ENCODE results near the gene SRP9.
A peak's percentile ranks its signal among the peaks of the same experiment; 100 is the strongest.

Gene SRP9

DNA sequence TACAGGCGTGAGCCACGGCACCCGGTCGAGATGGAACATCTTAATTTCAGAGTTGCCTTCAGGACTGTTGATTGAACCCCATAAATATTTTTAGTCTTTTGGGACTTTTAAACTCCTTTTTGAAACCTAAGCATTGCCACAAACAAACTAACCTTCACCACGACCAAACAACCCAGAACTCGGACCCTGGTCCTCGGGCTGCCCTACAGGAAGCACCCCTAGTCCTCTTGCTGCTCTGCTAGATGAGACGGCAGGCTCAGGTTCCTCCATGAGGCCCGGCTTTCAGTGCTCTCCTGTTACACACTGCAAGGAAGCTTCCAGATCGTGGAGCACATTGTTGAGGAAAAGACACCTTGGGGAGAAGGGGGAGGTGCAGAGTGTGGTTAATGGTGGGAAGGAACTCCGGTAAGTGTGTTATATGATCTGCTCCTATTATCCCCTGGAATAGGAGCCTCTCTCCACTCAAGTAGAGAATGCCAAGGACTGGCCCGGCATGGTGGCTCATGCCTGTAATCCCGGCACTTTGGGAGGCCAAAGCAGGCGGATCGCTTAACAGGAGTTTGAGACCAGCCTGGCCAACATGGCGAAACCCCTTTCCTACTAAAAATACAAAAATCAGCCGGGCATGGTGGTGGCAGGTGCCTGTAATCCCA lies 38.0 kb downstream of the SRP9 start:
- no peak overlapping the region for H4K91ac ChIP-seq (ENCODE audit: low read length)
- H2AK5ac ChIP-seq (ENCODE audit: low read length, severe bottlenecking), result peak overlapping the region; percentile 6
- no peak overlapping the region for H2BK15ac ChIP-seq (ENCODE audit: low read depth, poor library complexity, severe bottlenecking)
- no peak for DNase-seq
- H3K27ac ChIP-seq (ENCODE audit: low read length, poor library complexity, severe bottlenecking), result no peak overlapping the region
- WGBS, result 95% methylated on average over 16 of the region's 17 CpGs
- H3K4ac ChIP-seq (ENCODE audit: low read depth in 1 of 2, low read length in 2 of 2), result peak overlapping the region in 1 of 2 experiments; percentile 44
- peaks cover 34% of the 10 kb centered on the region for H3K79me1 ChIP-seq (replicated peaks; ENCODE audit: low read length, poor library complexity, severe bottlenecking)
- no peak overlapping the region for H3K23ac ChIP-seq (ENCODE audit: low read length in 2 of 2)
- H3K4me1 ChIP-seq (ENCODE audit: control insufficient read depth, insufficient read depth, low read depth, low read length), result peaks cover 35% of the 10 kb centered on the region
- H3K14ac ChIP-seq (ENCODE audit: low read length in 2 of 2), result no peak overlapping the region
- H3K4me2 ChIP-seq (ENCODE audit: low read length, poor library complexity, severe bottlenecking), result no peak overlapping the region
- H2BK12ac ChIP-seq (ENCODE audit: low read length in 2 of 2), result peak overlapping the region in 1 of 2 experiments; percentile 49
- H3K9me3 ChIP-seq (ENCODE audit: control insufficient read depth, low read length), result no peaks in the 10 kb centered on the region
- H3K9ac ChIP-seq (ENCODE audit: low read length), result no peak overlapping the region
- H3K18ac ChIP-seq (ENCODE audit: low read depth in 1 of 2, low read length in 2 of 2), result peak overlapping the region in 1 of 2 experiments; percentile 49
- no peak overlapping the region for H2AFZ ChIP-seq (ENCODE audit: low read depth, low read length)
- H3K27me3 ChIP-seq (ENCODE audit: control insufficient read depth in 1 of 2, insufficient read depth in 1 of 2, low read length in 2 of 2), result no peaks in the 10 kb centered on the region
- H3K36me3 ChIP-seq (ENCODE audit: control insufficient read depth in 1 of 2, insufficient read depth in 2 of 2, low read depth in 1 of 2, low read length in 2 of 2), result peaks cover 4 to 11% of the 10 kb centered on the region in 2 experiments
- H3K4me3 ChIP-seq (ENCODE audit: insufficient read depth in 1 of 2, low read depth in 1 of 2, low read length in 2 of 2), result no peak overlapping the region
- H4K8ac ChIP-seq (ENCODE audit: low read length), result no peak overlapping the region
- H2BK5ac ChIP-seq (ENCODE audit: low read depth, low read length, poor library complexity, severe bottlenecking), result no peak overlapping the region
- H2BK120ac ChIP-seq (ENCODE audit: low read depth, low read length), result no peak overlapping the region

DNA sequence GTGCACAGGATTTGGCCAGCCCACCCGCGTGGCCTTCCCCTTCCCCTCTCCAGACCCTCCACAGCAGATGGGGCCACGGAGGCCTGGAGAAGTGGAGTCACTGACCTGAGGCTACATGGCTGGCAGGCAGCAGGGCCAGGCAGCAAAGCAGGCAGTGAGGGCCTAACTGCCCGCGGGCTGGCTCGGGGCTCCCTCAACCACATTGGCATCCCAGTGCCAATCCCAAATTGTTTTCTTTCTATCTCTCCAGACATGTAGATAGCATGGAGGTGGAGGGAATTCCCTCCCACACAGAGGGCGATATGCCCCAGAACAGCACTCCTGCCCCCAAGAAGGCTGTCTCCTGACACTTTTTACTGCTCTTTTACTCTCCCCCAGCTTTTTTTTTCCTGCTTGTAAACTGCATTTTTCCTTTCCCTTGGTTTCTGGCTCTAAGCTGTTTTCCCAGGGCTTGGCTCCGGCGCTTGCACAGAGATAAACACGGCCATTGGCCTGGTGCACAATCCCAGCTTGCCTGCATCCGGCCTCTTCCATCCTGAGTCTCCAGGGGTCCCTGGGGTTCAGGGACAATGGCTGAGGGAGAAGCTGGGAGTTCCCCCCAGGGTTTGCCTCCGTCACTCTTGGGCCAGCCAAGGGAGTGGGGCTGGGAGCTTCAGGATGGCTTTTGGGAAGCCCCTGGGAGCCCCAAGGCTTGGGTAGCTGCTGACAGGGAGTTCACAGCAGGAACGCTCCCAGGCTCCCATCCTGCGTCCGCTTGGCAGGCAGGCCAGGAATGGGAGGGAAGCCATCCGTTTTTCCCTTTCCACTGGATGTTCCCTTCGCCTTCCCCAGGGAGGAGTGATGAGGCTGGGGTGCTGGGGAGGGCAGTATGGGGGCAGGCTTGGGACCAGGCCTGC lies 39.3 kb downstream of the SRP9 start:
- Histone ChIP-seq H4K8ac (ENCODE audit: low read length) (peak overlapping the region; percentile 92), H3K27ac (ENCODE audit: low read length, poor library complexity, severe bottlenecking) (peak overlapping the region; percentile 33), H3K27me3 (ENCODE audit: control insufficient read depth in 1 of 2, insufficient read depth in 1 of 2, low read length in 2 of 2) (no peaks in the 10 kb centered on the region), H2AFZ (ENCODE audit: low read depth, low read length) (no peak overlapping the region), H2BK15ac (ENCODE audit: low read depth, poor library complexity, severe bottlenecking) (peak overlapping the region; percentile 94), H3K23ac (ENCODE audit: low read length in 2 of 2) (peak overlapping the region in 1 of 2 experiments; percentile 67), H3K14ac (ENCODE audit: low read length in 2 of 2) (peak overlapping the region in 1 of 2 experiments; percentile 85), H3K18ac (ENCODE audit: low read depth in 1 of 2, low read length in 2 of 2) (peak overlapping the region; percentile 92), H3K4me3 (ENCODE audit: insufficient read depth in 1 of 2, low read depth in 1 of 2, low read length in 2 of 2) (peak overlapping the region in 1 of 2 experiments; percentile 40), H2BK120ac (ENCODE audit: low read depth, low read length) (peak overlapping the region; percentile 91), H4K91ac (ENCODE audit: low read length) (peak overlapping the region; percentile 98), H3K4ac (ENCODE audit: low read depth in 1 of 2, low read length in 2 of 2) (peak overlapping the region; percentile 94 to 96), H2AK5ac (ENCODE audit: low read length, severe bottlenecking) (peak overlapping the region; percentile 62), H3K9ac (ENCODE audit: low read length) (peak overlapping the region; percentile 86), H3K4me2 (ENCODE audit: low read length, poor library complexity, severe bottlenecking) (no peak overlapping the region), H3K36me3 (ENCODE audit: control insufficient read depth in 1 of 2, insufficient read depth in 2 of 2, low read depth in 1 of 2, low read length in 2 of 2) (peaks cover 4 to 15% of the 10 kb centered on the region in 2 experiments), H3K79me1 (replicated peaks; ENCODE audit: low read length, poor library complexity, severe bottlenecking) (peaks cover 28% of the 10 kb centered on the region), H2BK12ac (ENCODE audit: low read length in 2 of 2) (peak overlapping the region; percentile 60 to 94), H3K9me3 (ENCODE audit: control insufficient read depth, low read length) (no peaks in the 10 kb centered on the region), H2BK5ac (ENCODE audit: low read depth, low read length, poor library complexity, severe bottlenecking) (no peak overlapping the region), H3K4me1 (ENCODE audit: control insufficient read depth, insufficient read depth, low read depth, low read length) (peaks cover 25% of the 10 kb centered on the region)
- DNase-seq, result no peak
- WGBS, result 86% methylated on average over 14 of the region's 17 CpGs

GRCh38 chr1:225817611-225818061 lies 40.0 kb downstream of the SRP9 start:
- peak overlapping the region; percentile 92 for H3K18ac ChIP-seq (ENCODE audit: low read depth in 1 of 2, low read length in 2 of 2)
- H2BK12ac ChIP-seq (ENCODE audit: low read length in 2 of 2), result peak overlapping the region; percentile 64 to 79
- H3K9ac ChIP-seq (ENCODE audit: low read length), result peak overlapping the region; percentile 86
- H4K8ac ChIP-seq (ENCODE audit: low read length), result peak overlapping the region; percentile 92
- H2BK5ac ChIP-seq (ENCODE audit: low read depth, low read length, poor library complexity, severe bottlenecking), result no peak overlapping the region
- H3K4me2 ChIP-seq (ENCODE audit: low read length, poor library complexity, severe bottlenecking), result no peak overlapping the region
- peak overlapping the region; percentile 98 for H4K91ac ChIP-seq (ENCODE audit: low read length)
- no peak overlapping the region for H2BK120ac ChIP-seq (ENCODE audit: low read depth, low read length)
- no peak overlapping the region for H2AK5ac ChIP-seq (ENCODE audit: low read length, severe bottlenecking)
- peak overlapping the region in 1 of 2 experiments; percentile 85 for H3K14ac ChIP-seq (ENCODE audit: low read length in 2 of 2)
- peak overlapping the region in 1 of 2 experiments; percentile 40 for H3K4me3 ChIP-seq (ENCODE audit: insufficient read depth in 1 of 2, low read depth in 1 of 2, low read length in 2 of 2)
- H3K23ac ChIP-seq (ENCODE audit: low read length in 2 of 2), result no peak overlapping the region
- no peaks in the 10 kb centered on the region for H3K9me3 ChIP-seq (ENCODE audit: control insufficient read depth, low read length)
- peak overlapping the region; percentile 94 to 96 for H3K4ac ChIP-seq (ENCODE audit: low read depth in 1 of 2, low read length in 2 of 2)
- H2AFZ ChIP-seq (ENCODE audit: low read depth, low read length), result no peak overlapping the region
- H3K27ac ChIP-seq (ENCODE audit: low read length, poor library complexity, severe bottlenecking), result peak overlapping the region; percentile 17
- H3K36me3 ChIP-seq (ENCODE audit: control insufficient read depth in 1 of 2, insufficient read depth in 2 of 2, low read depth in 1 of 2, low read length in 2 of 2), result peaks cover 4 to 12% of the 10 kb centered on the region in 2 experiments
- H3K79me1 ChIP-seq (replicated peaks; ENCODE audit: low read length, poor library complexity, severe bottlenecking), result peaks cover 25% of the 10 kb centered on the region
- peaks cover 22% of the 10 kb centered on the region for H3K4me1 ChIP-seq (ENCODE audit: control insufficient read depth, insufficient read depth, low read depth, low read length)
- WGBS, result 55% methylated on average over 8 of the region's 8 CpGs
- H2BK15ac ChIP-seq (ENCODE audit: low read depth, poor library complexity, severe bottlenecking), result no peak overlapping the region
- H3K27me3 ChIP-seq (ENCODE audit: control insufficient read depth in 1 of 2, insufficient read depth in 1 of 2, low read length in 2 of 2), result no peaks in the 10 kb centered on the region
- DNase-seq, result peak; percentile 82

DNA sequence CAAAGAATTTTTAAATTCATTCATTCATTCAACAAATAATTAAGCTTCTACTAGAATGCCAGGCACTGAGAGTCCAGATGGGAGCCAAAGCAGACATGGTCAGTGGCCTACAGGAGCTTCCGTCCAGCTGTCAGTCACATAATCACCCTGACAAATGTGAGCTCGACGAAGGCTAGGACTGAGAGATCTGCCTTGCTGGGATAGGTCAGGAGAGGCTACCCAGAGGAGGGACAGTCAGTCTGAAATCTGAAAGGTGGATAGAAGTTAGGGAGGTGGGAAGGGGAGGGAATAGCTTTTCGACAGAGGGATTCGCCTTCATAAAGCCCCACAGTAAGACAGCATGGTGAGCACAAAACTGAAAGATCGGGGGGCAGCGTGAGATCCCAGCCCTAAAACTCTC lies 40.6 kb downstream of the SRP9 start:
- peak overlapping the region; percentile 0 for H4K91ac ChIP-seq (ENCODE audit: low read length)
- no peak overlapping the region for H2BK5ac ChIP-seq (ENCODE audit: low read depth, low read length, poor library complexity, severe bottlenecking)
- no peak overlapping the region for H4K8ac ChIP-seq (ENCODE audit: low read length)
- peak overlapping the region; percentile 2 to 59 for H2BK12ac ChIP-seq (ENCODE audit: low read length in 2 of 2)
- no peak overlapping the region for H2BK120ac ChIP-seq (ENCODE audit: low read depth, low read length)
- peak overlapping the region; percentile 1 to 16 for H3K18ac ChIP-seq (ENCODE audit: low read depth in 1 of 2, low read length in 2 of 2)
- no peaks in the 10 kb centered on the region for H3K9me3 ChIP-seq (ENCODE audit: control insufficient read depth, low read length)
- H2BK15ac ChIP-seq (ENCODE audit: low read depth, poor library complexity, severe bottlenecking), result no peak overlapping the region
- peaks cover 5 to 13% of the 10 kb centered on the region in 2 experiments for H3K36me3 ChIP-seq (ENCODE audit: control insufficient read depth in 1 of 2, insufficient read depth in 2 of 2, low read depth in 1 of 2, low read length in 2 of 2)
- H3K79me1 ChIP-seq (replicated peaks; ENCODE audit: low read length, poor library complexity, severe bottlenecking), result peaks cover 26% of the 10 kb centered on the region
- H3K4me1 ChIP-seq (ENCODE audit: control insufficient read depth, insufficient read depth, low read depth, low read length), result peaks cover 19% of the 10 kb centered on the region
- H3K4me2 ChIP-seq (ENCODE audit: low read length, poor library complexity, severe bottlenecking), result no peak overlapping the region
- H2AK5ac ChIP-seq (ENCODE audit: low read length, severe bottlenecking), result peak overlapping the region; percentile 73
- no peak overlapping the region for H3K4ac ChIP-seq (ENCODE audit: low read depth in 1 of 2, low read length in 2 of 2)
- no peaks in the 10 kb centered on the region for H3K27me3 ChIP-seq (ENCODE audit: control insufficient read depth in 1 of 2, insufficient read depth in 1 of 2, low read length in 2 of 2)
- H3K4me3 ChIP-seq (ENCODE audit: insufficient read depth in 1 of 2, low read depth in 1 of 2, low read length in 2 of 2), result no peak overlapping the region
- DNase-seq, result no peak
- H3K23ac ChIP-seq (ENCODE audit: low read length in 2 of 2), result no peak overlapping the region
- H3K9ac ChIP-seq (ENCODE audit: low read length), result peak overlapping the region; percentile 86
- no peak overlapping the region for H3K27ac ChIP-seq (ENCODE audit: low read length, poor library complexity, severe bottlenecking)
- no peak overlapping the region for H2AFZ ChIP-seq (ENCODE audit: low read depth, low read length)
- 75% methylated on average over 5 of the region's 7 CpGs for WGBS
- H3K14ac ChIP-seq (ENCODE audit: low read length in 2 of 2), result no peak overlapping the region
